C4-2B (cell line): ENCODE results near the gene TNFSF13.
"Not testable (repeated sequence)": the region's sequence is repeated elsewhere in the genome, so short reads cannot be mapped to it uniquely, and the experiment has no call there.

Experiments
- H3K27ac ChIP-seq: fragments of 450-650 bp; 2 replicates; pipeline ENCODE4 v1.5.1; 2017
- CTCF ChIP-seq: fragments of 450-650 bp; conservative IDR thresholded peaks from 2 replicates; pipeline ENCODE4 v1.5.1; 2017; ENCODE audit warnings: mild to moderate bottlenecking
- ZFX ChIP-seq: fragments of 450-650 bp; IDR thresholded peaks from 2 replicates; pipeline ENCODE4 v1.6.1; 2017

The TNFSF13 gene

GRCh38 chr17:7589891-7590691 lies 31.5 kb downstream of the TNFSF13 start, which contains the start of gene SOX15:
Gene SOX15, minus strand, starts transcription at chr17:7590094. Its CDS starts 418 bp downstream, at chr17:7589676.
- TF ChIP-seq CTCF (no peak), ZFX (no peak)

GRCh38 chr17:7590743-7591142 lies 32.2 kb downstream of the TNFSF13 start:
- no peak overlapping the region for H3K27ac ChIP-seq
- no peak for TF ChIP-seq CTCF
- no peak for TF ChIP-seq ZFX

More at GRCh38 chr17:7589891-7590691, 31.5 kb downstream of the TNFSF13 start, which contains the start of gene SOX15:
- H3K27ac ChIP-seq = no peak within 1 kb of the TSS

GRCh38 chr17:7591596-7591995 lies 33.0 kb downstream of the TNFSF13 start:
- no peak overlapping the region for H3K27ac ChIP-seq
- no peak for TF ChIP-seq ZFX

GRCh38 chr17:7592422-7593021 lies 34.0 kb downstream of the TNFSF13 start:
- no peak for TF ChIP-seq CTCF
- TF ChIP-seq ZFX = no peak
- H3K27ac ChIP-seq = no peak overlapping the region

- no peak for TF ChIP-seq ZFX
- TF ChIP-seq CTCF = no peak
Measured at GRCh38 chr17:7593296-7593695, 34.7 kb downstream of the TNFSF13 start.

GRCh38 chr17:7597561-7597960 lies 39.0 kb downstream of the TNFSF13 start:
- not testable (repeated sequence) for H3K27ac ChIP-seq

More at GRCh38 chr17:7593296-7593695, 34.7 kb downstream of the TNFSF13 start:
- no peak overlapping the region for H3K27ac ChIP-seq

- no peak for TF ChIP-seq ZFX
- no peak for TF ChIP-seq CTCF
- no peak overlapping the region for H3K27ac ChIP-seq
Measured at GRCh38 chr17:7606280-7606679, 47.7 kb downstream of the TNFSF13 start.

GRCh38 chr17:7610641-7611040 lies 52.1 kb downstream of the TNFSF13 start:
- no peak overlapping the region for H3K27ac ChIP-seq
- no peak for TF ChIP-seq ZFX
- TF ChIP-seq CTCF = no peak
